Natural killer cell (primary cell): ENCODE measurements around the gene MID1. TPM values are rescaled to one million over a fixed set of nuclear protein-coding genes. Genes with fewer than 3 reads are reported as not detected.

Source experiments
- ATAC-seq, 3 donors: fragments of 150-1000 bp in 2 of 3; fragments of 200-7000 bp in 1 of 3; cut with Tn5 transposase; 1 replicate in 1 of 3; 2 replicates in 2 of 3; pipeline ENCODE4 v1.10.0; 2021; ENCODE audit warnings: mild to moderate bottlenecking in 2 of 3, moderate library complexity in 2 of 3
- DNase-seq, 2 donors: peaks; one replicate each; pipeline versions ENCODE4 v3.0.0 to v3.0.0-alpha.2; 2013 to 2021; ENCODE audit warnings: mixed read lengths in 1 of 2
- H3K27ac ChIP-seq: one replicate; pipeline ENCODE4 v1.5.1; 2013; ENCODE audit warnings: mild to moderate bottlenecking, low read length
- H3K27me3 ChIP-seq: one replicate; pipeline ENCODE4 v1.6.1; 2013; ENCODE audit warnings: low read length; ENCODE audit not compliant: control insufficient read depth, insufficient read depth
- H3K36me3 ChIP-seq: one replicate; pipeline ENCODE4 v1.6.1; 2013; ENCODE audit warnings: low read length; ENCODE audit not compliant: control insufficient read depth, insufficient read depth
- H3K4me1 ChIP-seq: one replicate; pipeline ENCODE4 v1.6.1; 2013; ENCODE audit warnings: low read length; ENCODE audit not compliant: control insufficient read depth, insufficient read depth
- H3K4me3 ChIP-seq: one replicate; pipeline ENCODE4 v1.5.1; 2013; ENCODE audit warnings: low read length
- H3K9me3 ChIP-seq: one replicate; pipeline ENCODE4 v1.6.1; 2013; ENCODE audit warnings: low read length; ENCODE audit not compliant: control insufficient read depth, insufficient read depth
- H3K27ac Mint-ChIP-seq, 2 donors: one replicate each; pipeline ENCODE4 v1.8.0; 2022; ENCODE audit warnings: mild to moderate bottlenecking in 2 of 2, mixed read lengths in 2 of 2, moderate library complexity in 1 of 2
- H3K27me3 Mint-ChIP-seq, 2 donors: one replicate each; pipeline ENCODE4 v1.8.0; 2022; ENCODE audit warnings: low read depth in 2 of 2, mixed read lengths in 2 of 2
- H3K36me3 Mint-ChIP-seq: one replicate; pipeline ENCODE4 v1.8.0; 2022; ENCODE audit warnings: mixed read lengths
- H3K4me1 Mint-ChIP-seq, 2 donors: one replicate each; pipeline ENCODE4 v1.8.0; 2022; ENCODE audit warnings: mixed read lengths in 2 of 2
- H3K4me3 Mint-ChIP-seq: one replicate; pipeline ENCODE4 v1.8.0; 2022; ENCODE audit warnings: mild to moderate bottlenecking, moderate library complexity, mixed read lengths
- H3K9me3 Mint-ChIP-seq, 2 donors: one replicate each; pipeline ENCODE4 v1.8.0; 2022; ENCODE audit warnings: mixed read lengths in 2 of 2
- CTCF ChIP-seq: fragments of 200-600 bp; IDR thresholded peaks from one replicate; pipeline ENCODE4 v1.8.0; 2022; ENCODE audit warnings: antibody characterized with exemption
- WGBS: methylation state at CpG from one replicate; pipeline ENCODE4 v1.1.7; 2013; ENCODE audit warnings: missing lambda C conversion rate; ENCODE audit not compliant: insufficient coverage; 5-methylcytosine and 5-hydroxymethylcytosine counted together
- intact Hi-C: fragments of 100-400 bp; cut with micrococcal nuclease; formaldehyde crosslinking; loops from one replicate; pipeline ENCODE4 v1.14.2; 2022
- total RNA-seq, 4 donors: library from RNA; stranded (reverse); fragments of 120-200 nt in 1 of 4; gene quantifications; one replicate each; pipeline versions ENCODE4 v1.2.3 to v1.2.4, GENCODE V29; 2013 to 2022

Gene MID1
- total RNA-seq, 3 donors from 2014 or later (not counting 1 experiment from before 2014, with no cell fraction given), result not detected

- H3K9me3 ChIP-seq, result no peaks in the 10 kb centered on the region
- H3K27ac ChIP-seq, result no peak overlapping the region
- H3K4me3 Mint-ChIP-seq, result no peak overlapping the region
- no peak for TF ChIP-seq CTCF
- H3K27ac Mint-ChIP-seq, result no peak overlapping the region
- H3K4me1 Mint-ChIP-seq, result no peaks in the 10 kb centered on the region
- no peaks in the 10 kb centered on the region for H3K9me3 Mint-ChIP-seq
- no peaks in the 10 kb centered on the region for H3K27me3 ChIP-seq
- no peaks in the 10 kb centered on the region for H3K4me1 ChIP-seq
- H3K36me3 Mint-ChIP-seq, result no peaks in the 10 kb centered on the region
- no peak for ATAC-seq
- no peak for DNase-seq
- intact Hi-C loops, result no loop called here
- H3K27me3 Mint-ChIP-seq, result peaks cover 2 to 7% of the 10 kb centered on the region in 2 donors
- no CpG with 5 or more reads among the region's 1 CpG for whole genome bisulfite sequencing
- H3K36me3 ChIP-seq, result no peaks in the 10 kb centered on the region
- no peak overlapping the region for H3K4me3 ChIP-seq
These were observed 86.6 kb downstream of the MID1 start for GRCh38 chrX:10533696-10534365.

GRCh38 chrX:10531927-10532326 is 88.5 kb downstream of the MID1 start:
- Mint-ChIP-seq H3K9me3 (no peaks in the 10 kb centered on the region), H3K36me3 (no peaks in the 10 kb centered on the region), H3K27ac (no peak overlapping the region), H3K27me3 (peaks cover 0 to 2% of the 10 kb centered on the region in 2 donors), H3K4me1 (no peaks in the 10 kb centered on the region), H3K4me3 (no peak overlapping the region)
- Histone ChIP-seq H3K4me1 (no peaks in the 10 kb centered on the region), H3K4me3 (no peak overlapping the region), H3K27me3 (no peaks in the 10 kb centered on the region), H3K36me3 (no peaks in the 10 kb centered on the region), H3K9me3 (no peaks in the 10 kb centered on the region), H3K27ac (no peak overlapping the region)
- 57% methylated on average over 1 of the region's 1 CpG for WGBS
- intact Hi-C loops, result no loop called here
- DNase-seq, result no peak
- TF ChIP-seq CTCF, result no peak
- no peak for ATAC-seq

- Histone ChIP-seq H3K9me3 (no peaks in the 10 kb centered on the region), H3K4me3 (no peak overlapping the region), H3K36me3 (no peaks in the 10 kb centered on the region), H3K4me1 (no peaks in the 10 kb centered on the region), H3K27ac (no peak overlapping the region), H3K27me3 (no peaks in the 10 kb centered on the region)
- Mint-ChIP-seq H3K9me3 (no peaks in the 10 kb centered on the region), H3K27ac (no peak overlapping the region), H3K4me3 (no peak overlapping the region), H3K27me3 (peaks cover 0 to 2% of the 10 kb centered on the region in 2 donors), H3K4me1 (no peaks in the 10 kb centered on the region), H3K36me3 (no peaks in the 10 kb centered on the region)
- no peak for DNase-seq
- intact Hi-C loops, result no loop called here
- no peak for TF ChIP-seq CTCF
- ATAC-seq, result no peak
- 56% methylated on average over 2 of the region's 4 CpGs for WGBS
These were observed 91.0 kb downstream of the MID1 start for GRCh38 chrX:10529344-10529743.

GRCh38 chrX:10526451-10526850 is 93.9 kb downstream of the MID1 start:
- Mint-ChIP-seq H3K27ac (no peak overlapping the region), H3K27me3 (no peaks in the 10 kb centered on the region), H3K9me3 (no peaks in the 10 kb centered on the region), H3K4me1 (no peaks in the 10 kb centered on the region), H3K36me3 (no peaks in the 10 kb centered on the region), H3K4me3 (no peak overlapping the region)
- intact Hi-C loops, result no loop called here
- Histone ChIP-seq H3K27me3 (no peaks in the 10 kb centered on the region), H3K27ac (no peak overlapping the region), H3K9me3 (no peaks in the 10 kb centered on the region), H3K4me1 (no peaks in the 10 kb centered on the region), H3K36me3 (no peaks in the 10 kb centered on the region), H3K4me3 (no peak overlapping the region)
- WGBS, result 83% methylated on average over 1 of the region's 1 CpG
- ATAC-seq (no peak), DNase-seq (no peak)
- no peak for TF ChIP-seq CTCF
